Right lobe of liver (tissue), 6 donors: ENCODE results near the gene DNASE1L2. TPM values are rescaled to one million over a fixed set of nuclear protein-coding genes. Genes with fewer than 3 reads are reported as not detected.

Experiments used
- ATAC-seq, 4 donors: fragments of 200-7000 bp; cut with Tn5 transposase; one replicate each; pipeline ENCODE4 v1.9.1; 2020; ENCODE audit warnings: mild to moderate bottlenecking in 4 of 4, moderate library complexity in 4 of 4
- DNase-seq, 3 donors: peaks; one replicate each; pipeline ENCODE4 v3.0.0-alpha.2; 2020
- H3K27ac ChIP-seq, 3 donors: fragments of 200-600 bp; one replicate each; pipeline ENCODE4 v1.8.0; 2022
- H3K27me3 ChIP-seq, 2 donors: fragments of 200-600 bp; one replicate each; pipeline ENCODE4 v1.8.0; 2022
- H3K36me3 ChIP-seq, 4 donors: fragments of 200-600 bp; sonication (generic) in 1 of 4; one replicate each; pipeline versions ENCODE4 v1.5.1 to v1.8.0; 2017 to 2022; ENCODE audit warnings: control low read depth in 1 of 4
- H3K4me1 ChIP-seq, 4 donors: fragments of 200-600 bp; sonication (generic) in 1 of 4; one replicate each; pipeline versions ENCODE4 v1.5.1 to v1.8.0; 2017 to 2022; ENCODE audit warnings: control low read depth in 1 of 4
- H3K4me3 ChIP-seq, 3 donors: fragments of 200-600 bp; one replicate each; pipeline ENCODE4 v1.8.0; 2022
- H3K9me3 ChIP-seq, 4 donors: fragments of 200-600 bp; sonication (generic) in 1 of 4; one replicate each; pipeline versions ENCODE4 v1.5.1 to v1.8.0; 2017 to 2022; ENCODE audit warnings: control low read depth in 1 of 4
- POLR2A ChIP-seq: fragments of 450-650 bp; IDR thresholded peaks from one replicate; pipeline ENCODE4 v1.6.1; 2017; ENCODE audit warnings: antibody characterized with exemption, mild to moderate bottlenecking
- WGBS: methylation state at CpG from one replicate; pipeline ENCODE4 v1.1.6; 2018; ENCODE audit warnings: low coverage, low lambda C conversion rate; ENCODE audit not compliant: insufficient coverage; ENCODE audit errors: missing lambda C conversion rate; 5-methylcytosine and 5-hydroxymethylcytosine counted together
- intact Hi-C, 2 donors: fragments of 100-400 bp; cut with DNase I; formaldehyde crosslinking; loops; one replicate each; pipeline versions ENCODE4 v1.11.2 to v1.14.1; 2022
- microRNA counts: library from miRNA; unstranded; fragments of <30 nt; microRNA quantifications from one replicate; lab custom pipeline; 2016
- microRNA-seq, 2 donors: library from miRNA; unstranded; fragments of <30 nt; microRNA quantifications; one replicate each; pipeline ENCODE4, GENCODE V29; 2019 to 2020
- small RNA-seq, 2 experiments: library from RNA; depleted of rRNA; stranded (forward); fragments of <200 nt; gene quantifications; one replicate each; pipeline ENCODE3, GENCODE V24; 2016
- total RNA-seq, 6 experiments: library from RNA; depleted of rRNA in 2 of 6; stranded (reverse); fragments of >200 nt in 2 of 6; fragmentation: NEBNext Ultra II Directional in 3 of 6; extraction: Animal tissue kit (Norgen Biotek cat#: 25700) in 3 of 6; gene quantifications; one replicate each; pipeline versions ENCODE4 v1.1.0 to v1.2.4, GENCODE V29; 2016 to 2023
- TF ChIP-seq, protein P1 (sequence below), 4 donors: fragments of 200-600 bp in 3 of 4; fragments of 450-650 bp in 1 of 4; IDR thresholded peaks; one replicate each; pipeline versions ENCODE4 v1.5.1 to v1.8.0; 2016 to 2022; ENCODE audit warnings: antibody characterized with exemption in 4 of 4, mild to moderate bottlenecking in 2 of 4
- donor health status: DM: no; HTN: yes; CAD: no.
- donor health status: DM: no; HTN: no; CAD: no.
- donor health status: DM: no; HTN: no; CAD: no.
- donor health status: DM: no; HTN: yes; CAD: no.
- donor health status: DM: no; HTN: yes; CAD: no.

Gene DNASE1L2
- total RNA-seq, 6 experiments from 2014 or later, result 0.31 to 1.1 (median 0.40) TPM; not detected in 1

DNA sequence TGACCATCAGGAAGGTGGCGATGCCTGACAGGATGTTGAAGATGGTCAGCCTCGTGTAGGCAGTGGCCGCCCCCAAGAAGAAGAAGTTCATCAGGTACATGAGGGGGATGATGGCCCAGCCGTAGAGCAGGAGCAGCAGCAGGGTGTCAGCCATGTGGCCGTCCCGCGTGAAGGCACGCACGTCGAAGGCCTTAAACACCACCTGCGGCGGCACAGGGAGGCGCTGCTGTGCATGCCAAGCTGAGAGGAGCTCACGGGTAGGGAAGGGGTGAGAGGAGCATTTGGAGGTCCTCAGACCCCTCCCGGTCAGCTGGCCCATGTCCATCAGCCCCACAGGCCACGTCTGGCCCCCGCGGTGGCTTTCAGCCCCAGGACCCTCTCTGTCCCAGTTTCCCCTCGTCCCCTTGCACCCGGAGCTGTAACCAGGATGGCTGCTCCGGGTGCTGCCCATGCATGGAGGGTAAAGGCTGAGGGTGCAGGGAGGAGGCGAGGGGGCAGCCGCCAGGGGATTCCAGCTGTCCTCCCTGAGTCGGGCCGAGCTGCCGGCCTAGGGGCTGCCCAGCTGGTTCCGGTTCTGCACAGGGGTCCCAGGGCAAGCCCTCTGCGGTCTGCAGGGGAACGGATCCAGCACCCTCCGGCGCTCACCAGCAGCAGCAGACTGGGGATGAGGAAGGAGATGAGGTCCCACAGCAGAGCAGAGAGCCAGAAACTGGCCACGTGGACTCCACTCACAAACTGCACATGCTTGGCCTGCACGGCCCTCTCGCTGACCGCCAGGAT lies 48.7 kb downstream of the DNASE1L2 start:
- no peak for TF ChIP-seq POLR2A
- TF ChIP-seq, protein P1, sequence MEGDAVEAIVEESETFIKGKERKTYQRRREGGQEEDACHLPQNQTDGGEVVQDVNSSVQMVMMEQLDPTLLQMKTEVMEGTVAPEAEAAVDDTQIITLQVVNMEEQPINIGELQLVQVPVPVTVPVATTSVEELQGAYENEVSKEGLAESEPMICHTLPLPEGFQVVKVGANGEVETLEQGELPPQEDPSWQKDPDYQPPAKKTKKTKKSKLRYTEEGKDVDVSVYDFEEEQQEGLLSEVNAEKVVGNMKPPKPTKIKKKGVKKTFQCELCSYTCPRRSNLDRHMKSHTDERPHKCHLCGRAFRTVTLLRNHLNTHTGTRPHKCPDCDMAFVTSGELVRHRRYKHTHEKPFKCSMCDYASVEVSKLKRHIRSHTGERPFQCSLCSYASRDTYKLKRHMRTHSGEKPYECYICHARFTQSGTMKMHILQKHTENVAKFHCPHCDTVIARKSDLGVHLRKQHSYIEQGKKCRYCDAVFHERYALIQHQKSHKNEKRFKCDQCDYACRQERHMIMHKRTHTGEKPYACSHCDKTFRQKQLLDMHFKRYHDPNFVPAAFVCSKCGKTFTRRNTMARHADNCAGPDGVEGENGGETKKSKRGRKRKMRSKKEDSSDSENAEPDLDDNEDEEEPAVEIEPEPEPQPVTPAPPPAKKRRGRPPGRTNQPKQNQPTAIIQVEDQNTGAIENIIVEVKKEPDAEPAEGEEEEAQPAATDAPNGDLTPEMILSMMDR (IDR thresholded peaks at IDR 0.05), result no peak
- H3K4me3 ChIP-seq, result no peak overlapping the region
- H3K9me3 ChIP-seq, result no peaks in the 10 kb centered on the region
- H3K27me3 ChIP-seq, result no peaks in the 10 kb centered on the region
- DNase-seq (no peak), ATAC-seq (no peak)
- WGBS, result 85% methylated on average over 5 of the region's 35 CpGs
- no peaks in the 10 kb centered on the region for H3K4me1 ChIP-seq
- H3K27ac ChIP-seq, result no peak overlapping the region
- intact Hi-C loops, result no loop called here
- H3K36me3 ChIP-seq, result no peaks in the 10 kb centered on the region

DNA sequence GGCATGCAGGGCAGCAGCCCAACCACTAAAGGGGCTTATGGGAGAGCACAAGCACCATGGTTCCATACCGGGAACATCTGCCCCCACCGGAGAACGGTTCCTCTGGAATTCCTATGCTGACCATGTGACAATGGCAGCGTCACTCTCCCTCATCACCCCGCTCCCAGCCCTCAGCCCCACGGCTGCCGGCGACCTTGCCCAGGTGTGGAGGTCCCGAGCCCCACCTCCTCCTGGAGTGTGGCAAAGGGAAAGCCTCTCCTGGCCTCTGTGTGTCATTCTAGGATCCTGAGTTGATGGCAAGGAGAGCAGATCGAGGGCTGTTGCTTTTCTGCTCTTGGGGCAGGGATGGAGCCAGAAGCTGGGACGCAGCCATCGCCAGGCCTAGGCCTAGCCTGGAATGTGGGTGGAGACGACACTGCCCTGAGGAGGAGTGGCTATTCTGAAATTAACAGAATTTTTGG lies 49.5 kb downstream of the DNASE1L2 start:
- no peak overlapping the region for H3K4me3 ChIP-seq
- no peaks in the 10 kb centered on the region for H3K4me1 ChIP-seq
- ATAC-seq (peak in 1 of 4 donors; percentile 49), DNase-seq (no peak)
- no peaks in the 10 kb centered on the region for H3K36me3 ChIP-seq
- intact Hi-C loops, result no loop called here
- WGBS, result 82% methylated on average over 3 of the region's 13 CpGs
- no peak overlapping the region for H3K27ac ChIP-seq
- no peak for TF ChIP-seq POLR2A
- TF ChIP-seq, protein P1 (IDR thresholded peaks at IDR 0.05), result no peak
- H3K9me3 ChIP-seq, result no peaks in the 10 kb centered on the region
- H3K27me3 ChIP-seq, result no peaks in the 10 kb centered on the region

- no peaks in the 10 kb centered on the region for H3K27me3 ChIP-seq
- H3K4me1 ChIP-seq, result no peaks in the 10 kb centered on the region
- no peaks in the 10 kb centered on the region for H3K9me3 ChIP-seq
- no peaks in the 10 kb centered on the region for H3K36me3 ChIP-seq
- H3K4me3 ChIP-seq, result no peak overlapping the region
- no peak overlapping the region for H3K27ac ChIP-seq
- no peak for TF ChIP-seq POLR2A
- TF ChIP-seq, protein P1 (IDR thresholded peaks at IDR 0.05), result no peak
- DNase-seq, result no peak
- ATAC-seq, result no peak
- intact Hi-C loops, result no loop called here
- WGBS, result no CpG with 5 or more reads among the region's 17 CpGs
These were observed 50.3 kb downstream of the DNASE1L2 start for GRCh38 chr16:2286550-2286949.

DNA sequence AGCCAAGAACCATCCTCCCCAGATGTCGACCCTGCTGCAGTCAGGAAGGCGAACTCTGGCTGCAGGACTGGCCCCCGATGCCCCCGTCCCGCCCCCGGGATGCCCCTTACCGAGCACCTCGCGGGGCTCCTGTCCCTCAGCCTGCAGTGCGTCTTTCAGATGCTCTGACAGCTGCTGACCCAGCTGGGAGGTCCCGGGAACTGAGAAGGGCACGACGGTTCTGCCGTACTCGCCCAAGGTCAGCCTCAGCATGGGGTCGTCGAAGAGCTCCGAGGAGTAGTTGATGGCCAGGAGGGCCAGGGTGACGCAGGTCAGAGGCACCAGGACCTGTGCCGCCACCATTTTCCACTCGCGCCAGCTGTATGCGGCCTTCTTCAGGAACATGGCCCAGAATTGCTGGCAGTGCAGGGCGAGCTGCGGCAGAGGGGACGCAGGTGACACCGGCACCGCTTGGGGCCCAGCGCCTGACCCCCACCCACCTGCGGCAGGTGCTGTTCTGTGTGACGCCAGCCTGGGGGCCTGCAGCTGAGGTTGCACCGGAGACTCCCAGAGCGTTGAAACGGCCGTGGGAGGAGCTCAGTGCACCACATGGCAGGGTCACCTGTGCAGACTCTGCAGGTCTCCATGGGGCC lies 51.8 kb downstream of the DNASE1L2 start:
- H3K4me1 ChIP-seq, result no peaks in the 10 kb centered on the region
- no peak overlapping the region for H3K27ac ChIP-seq
- ATAC-seq (no peak), DNase-seq (no peak)
- 82% methylated on average over 11 of the region's 35 CpGs for WGBS
- no peaks in the 10 kb centered on the region for H3K9me3 ChIP-seq
- H3K36me3 ChIP-seq, result no peaks in the 10 kb centered on the region
- intact Hi-C loops, result no loop called here
- no peak overlapping the region for H3K4me3 ChIP-seq
- no peaks in the 10 kb centered on the region for H3K27me3 ChIP-seq
- TF ChIP-seq, protein P1 (IDR thresholded peaks at IDR 0.05), result no peak

MicroRNAs within 50 kb of the gene (microRNA counts, 767-probe panel; counts per million panel counts)
- 237 counts per million for microRNA hsa-miR-940 (lab: Ali Mortazavi, UCI)

Small RNA genes lying within 50 kb of the gene (microRNA-seq; reads per million reads assigned to microRNA genes)
- gene MIR3677 (0 reads per million in 2 donors), gene MIR4717 (0 reads per million in 2 donors)

Small RNA genes lying within 50 kb of the gene (small RNA-seq; reads per million reads assigned to genes)
- gene MIR3677, result 0 reads per million in 2 experiments
- gene MIR4717, result 0 reads per million in 2 experiments

Other genes with a start within 250 kb of the DNASE1L2 start
- under 1 TPM in 1 of 6 experiments, not detected in 5; 0.22 TPM for gene SYNGR3, start 246.5 kb upstream of the DNASE1L2 start, total RNA-seq
- 10 to 100 TPM; 21.6 to 46.4 (median 25.0) TPM for gene ZNF598, start 226.6 kb upstream of the DNASE1L2 start, total RNA-seq
- gene NPW, start 216.7 kb upstream of the DNASE1L2 start, total RNA-seq, result 10 to 100 TPM in 2 of 6 experiments, 1 to 10 TPM in 4; 2.7 to 12.3 (median 8.2) TPM
- gene NHERF2, start 209.5 kb upstream of the DNASE1L2 start, total RNA-seq, result 100 to 1,000 TPM; 129 to 284 (median 186) TPM
- 100 to 1,000 TPM in 1 of 6 experiments, 10 to 100 TPM in 5; 12.0 to 127 (median 42.6) TPM for gene NTHL1, start 188.6 kb upstream of the DNASE1L2 start, total RNA-seq
- gene TSC2, start 188.5 kb upstream of the DNASE1L2 start, total RNA-seq, result 100 to 1,000 TPM in 1 of 6 experiments, 10 to 100 TPM in 5; 25.7 to 124 (median 59.4) TPM
- 10 to 100 TPM; 28.5 to 58.2 (median 42.8) TPM for gene PKD1, start 100.5 kb upstream of the DNASE1L2 start, total RNA-seq
- gene RAB26, start 87.8 kb upstream of the DNASE1L2 start, total RNA-seq, result 10 to 100 TPM in 3 of 6 experiments, 1 to 10 TPM in 3; 3.8 to 14.6 (median 8.7) TPM
- 10 to 100 TPM; 40.9 to 56.2 (median 46.2) TPM for gene TRAF7, start 80.7 kb upstream of the DNASE1L2 start, total RNA-seq
- gene CASKIN1, start 39.8 kb upstream of the DNASE1L2 start, total RNA-seq, result not detected
- gene MLST8, start 31.0 kb upstream of the DNASE1L2 start, total RNA-seq, result 10 to 100 TPM; 13.1 to 51.0 (median 17.5) TPM
- 1 to 10 TPM in 4 of 6 experiments, under 1 TPM in 2; 0.74 to 3.7 (median 2.0) TPM for gene BRICD5, start 25.6 kb upstream of the DNASE1L2 start, total RNA-seq
- gene PGP, start 21.6 kb upstream of the DNASE1L2 start, total RNA-seq, result 10 to 100 TPM in 1 of 6 experiments, 1 to 10 TPM in 5; 3.8 to 14.2 (median 6.9) TPM
- 10 to 100 TPM in 4 of 6 experiments, 1 to 10 TPM in 2; 8.9 to 11.3 (median 10.4) TPM for gene E4F1, start 12.9 kb upstream of the DNASE1L2 start, total RNA-seq
- 100 to 1,000 TPM in 2 of 6 experiments, 10 to 100 TPM in 4; 68.1 to 150 (median 85.5) TPM for gene ECI1, start 15.1 kb downstream of the DNASE1L2 start, total RNA-seq
- 10 to 100 TPM; 29.0 to 61.9 (median 38.9) TPM for gene RNPS1, start 31.7 kb downstream of the DNASE1L2 start, total RNA-seq
- 1 to 10 TPM; 1.2 to 2.9 (median 2.1) TPM for gene ABCA3, start 104.3 kb downstream of the DNASE1L2 start, total RNA-seq
- gene CCNF, start 193.0 kb downstream of the DNASE1L2 start, total RNA-seq, result 1 to 10 TPM; 1.3 to 2.7 (median 1.7) TPM
- gene TEDC2, start 223.7 kb downstream of the DNASE1L2 start, total RNA-seq, result 1 to 10 TPM in 3 of 6 experiments, under 1 TPM in 3; 0.35 to 2.8 (median 0.87) TPM
- gene NTN3, start 234.9 kb downstream of the DNASE1L2 start, total RNA-seq, result 1 to 10 TPM in 4 of 6 experiments, under 1 TPM in 2; 0.39 to 2.1 (median 1.2) TPM
- 10 to 100 TPM; 14.9 to 22.7 (median 17.5) TPM for gene TBC1D24, start 238.7 kb downstream of the DNASE1L2 start, total RNA-seq